AG10803 (cell line): ENCODE data around the gene SEMA3E.

Experiments used
- DNase-seq: peaks from one replicate; pipeline ENCODE4 v3.0.0; 2010; ENCODE audit warnings: low read depth
- H3K4me3 ChIP-seq: 2 replicates; pipeline ENCODE4 v1.5.1; 2011; ENCODE audit warnings: mild to moderate bottlenecking, low read length, control low read depth
- TF ChIP-seq, protein P1 (sequence below): conservative IDR thresholded peaks from 2 replicates; pipeline ENCODE4 v1.5.1; 2011; ENCODE audit warnings: mild to moderate bottlenecking, low read length, control low read depth, inconsistent platforms

SEMA3E gene

DNA sequence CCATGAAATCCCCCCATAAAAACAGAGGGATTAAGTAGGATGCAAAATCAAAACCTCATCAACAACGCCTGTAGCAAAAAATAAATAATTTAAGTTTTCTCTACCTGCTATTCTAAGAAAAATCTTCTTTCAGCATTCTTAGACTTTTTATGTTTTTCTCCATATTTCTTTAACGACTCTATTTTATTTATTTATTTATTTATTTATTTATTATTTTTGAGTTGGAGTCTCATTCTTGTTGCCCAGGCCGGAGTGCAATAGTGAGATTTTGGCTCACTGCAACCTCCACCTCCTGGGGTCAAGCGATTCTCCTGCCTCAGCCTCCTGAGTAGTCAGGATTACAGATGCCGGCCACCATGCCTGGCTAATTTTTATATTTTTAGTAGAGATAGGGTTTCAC is 192.5 kb downstream of the SEMA3E start:
- no peak for DNase-seq
- TF ChIP-seq, protein P1, sequence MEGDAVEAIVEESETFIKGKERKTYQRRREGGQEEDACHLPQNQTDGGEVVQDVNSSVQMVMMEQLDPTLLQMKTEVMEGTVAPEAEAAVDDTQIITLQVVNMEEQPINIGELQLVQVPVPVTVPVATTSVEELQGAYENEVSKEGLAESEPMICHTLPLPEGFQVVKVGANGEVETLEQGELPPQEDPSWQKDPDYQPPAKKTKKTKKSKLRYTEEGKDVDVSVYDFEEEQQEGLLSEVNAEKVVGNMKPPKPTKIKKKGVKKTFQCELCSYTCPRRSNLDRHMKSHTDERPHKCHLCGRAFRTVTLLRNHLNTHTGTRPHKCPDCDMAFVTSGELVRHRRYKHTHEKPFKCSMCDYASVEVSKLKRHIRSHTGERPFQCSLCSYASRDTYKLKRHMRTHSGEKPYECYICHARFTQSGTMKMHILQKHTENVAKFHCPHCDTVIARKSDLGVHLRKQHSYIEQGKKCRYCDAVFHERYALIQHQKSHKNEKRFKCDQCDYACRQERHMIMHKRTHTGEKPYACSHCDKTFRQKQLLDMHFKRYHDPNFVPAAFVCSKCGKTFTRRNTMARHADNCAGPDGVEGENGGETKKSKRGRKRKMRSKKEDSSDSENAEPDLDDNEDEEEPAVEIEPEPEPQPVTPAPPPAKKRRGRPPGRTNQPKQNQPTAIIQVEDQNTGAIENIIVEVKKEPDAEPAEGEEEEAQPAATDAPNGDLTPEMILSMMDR: no peak
- no peak overlapping the region for H3K4me3 ChIP-seq

DNA sequence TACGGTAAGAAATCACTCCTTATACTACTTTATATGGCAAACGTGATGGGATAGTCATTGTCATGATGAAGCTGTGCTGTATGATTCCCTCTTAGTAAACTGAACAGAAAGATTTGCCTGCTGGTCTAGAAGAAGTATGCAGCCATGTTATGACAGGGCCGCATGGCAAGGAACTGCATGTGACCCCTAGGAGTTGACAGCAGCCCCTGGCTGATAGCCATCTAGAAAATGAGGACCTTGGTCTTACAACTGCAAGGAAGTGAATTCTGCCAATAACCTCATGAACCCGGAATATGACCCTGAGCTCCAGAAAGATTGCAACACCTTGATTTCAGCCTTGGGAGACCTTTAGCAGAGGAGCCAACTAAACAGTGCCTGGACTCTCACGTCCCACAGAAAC is 193.3 kb downstream of the SEMA3E start:
- H3K4me3 ChIP-seq: no peak overlapping the region
- no peak for DNase-seq
- TF ChIP-seq, protein P1: no peak

DNA sequence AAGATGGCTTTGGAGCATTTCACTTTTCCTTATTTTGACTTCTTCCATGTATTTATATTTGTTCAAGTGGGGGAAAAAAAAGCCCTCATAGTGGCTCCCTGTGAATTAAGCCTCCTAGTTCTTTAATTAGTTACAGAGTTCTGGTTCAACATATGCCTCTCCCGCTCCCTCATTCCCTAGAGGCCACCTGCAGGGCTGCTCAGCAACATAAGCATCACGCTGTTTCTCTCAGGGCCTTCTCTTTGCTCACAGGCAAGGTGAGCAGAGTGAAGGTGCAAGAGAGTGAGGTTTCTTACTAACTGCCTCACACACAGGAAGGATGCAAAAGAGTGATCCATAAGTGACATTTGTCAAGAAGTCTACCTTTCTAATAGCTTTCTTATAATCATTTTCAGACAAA is 196.7 kb downstream of the SEMA3E start:
- DNase-seq: no peak
- TF ChIP-seq, protein P1: no peak
- H3K4me3 ChIP-seq: no peak overlapping the region

DNA sequence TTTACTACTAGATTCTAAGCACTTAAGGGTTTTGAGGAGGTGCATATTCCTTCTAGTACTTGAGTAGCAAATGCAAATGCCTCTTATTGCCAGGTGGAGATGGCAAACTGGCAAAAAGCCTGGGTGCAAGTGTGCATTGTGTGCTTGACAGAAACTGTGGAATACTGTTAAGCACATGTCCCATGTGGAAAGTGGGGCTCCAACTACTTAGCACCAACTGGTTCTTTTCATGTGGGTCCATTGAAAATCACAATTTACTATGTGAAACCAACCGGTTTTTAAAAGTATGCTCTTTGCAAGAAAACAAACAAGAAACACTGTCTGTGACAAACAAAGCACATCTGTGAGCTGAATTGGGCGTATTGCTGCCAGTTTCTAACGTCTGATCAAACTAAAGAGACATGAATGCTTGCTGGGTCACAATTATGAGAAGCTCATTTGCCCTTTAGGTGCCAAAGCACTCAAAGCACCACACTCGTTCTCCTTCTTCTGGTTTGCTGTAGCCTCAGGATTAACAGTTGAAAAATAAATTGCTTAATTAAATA is 197.4 kb downstream of the SEMA3E start:
- DNase-seq: no peak
- H3K4me3 ChIP-seq: no peak overlapping the region
- TF ChIP-seq, protein P1: no peak

DNA sequence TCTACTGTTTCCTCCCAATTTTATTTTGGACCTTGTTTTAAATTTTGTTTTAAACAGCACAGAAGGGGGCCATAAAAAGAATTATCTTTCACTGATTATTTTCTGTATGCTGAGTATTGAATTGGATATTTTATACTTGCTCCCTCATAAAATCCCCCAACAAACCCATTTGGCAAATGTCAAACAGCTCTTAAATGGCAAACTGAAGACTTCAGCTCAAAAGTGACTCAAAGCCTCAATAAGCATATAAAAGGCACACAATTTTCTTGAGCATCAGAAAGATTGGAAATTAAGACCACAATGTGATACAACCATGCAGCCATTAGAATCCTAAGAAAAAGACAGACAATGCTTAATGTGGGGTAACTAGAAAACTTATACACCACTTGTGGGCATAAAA is 199.2 kb downstream of the SEMA3E start:
- DNase-seq: no peak
- no peak overlapping the region for H3K4me3 ChIP-seq
- TF ChIP-seq, protein P1: no peak

DNA sequence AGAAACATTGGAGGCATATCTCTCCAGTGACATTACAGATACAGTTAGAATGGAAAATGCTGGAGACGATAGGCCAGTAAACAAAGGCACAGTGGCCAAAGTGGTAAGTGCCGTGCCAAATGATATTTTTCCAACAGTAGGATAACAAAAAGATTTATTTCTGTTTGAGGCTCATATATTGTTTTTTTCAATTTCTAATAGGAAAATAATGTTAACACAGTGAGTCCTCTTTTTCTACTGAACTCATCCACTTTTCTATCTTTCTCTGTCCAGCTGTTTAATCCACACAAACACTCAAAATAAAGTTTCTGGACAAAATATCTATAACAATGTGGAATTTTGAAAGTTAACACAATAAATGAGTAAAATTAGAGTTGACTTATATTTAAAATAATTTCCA is 201.3 kb downstream of the SEMA3E start:
- TF ChIP-seq, protein P1: no peak
- no peak for DNase-seq
- no peak overlapping the region for H3K4me3 ChIP-seq

DNA sequence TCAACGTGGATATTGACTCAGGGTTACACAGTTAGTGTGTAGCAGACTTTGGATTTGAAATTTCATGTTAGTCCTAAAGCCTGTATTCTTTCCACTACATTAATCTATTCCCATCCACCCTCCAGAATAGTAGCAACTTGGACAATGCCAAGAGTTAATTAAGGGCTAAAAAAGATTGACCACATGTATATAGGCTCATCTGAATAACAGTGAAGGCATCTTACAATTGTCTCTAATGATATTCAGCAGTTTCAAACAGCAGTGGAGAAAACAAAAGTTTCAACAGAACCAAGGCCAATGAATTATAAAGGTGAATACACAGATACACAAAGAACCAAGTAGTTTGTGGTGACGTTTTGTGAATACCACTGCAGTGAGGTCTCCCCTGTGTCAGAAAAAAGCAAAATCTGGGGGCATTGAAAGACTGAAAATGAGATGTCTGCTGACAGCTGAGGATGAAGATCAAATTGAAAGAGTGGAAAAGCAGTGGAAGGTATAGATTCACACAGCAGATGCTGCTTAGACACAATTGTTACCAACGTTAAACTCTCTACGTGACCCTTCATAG is 202.8 kb downstream of the SEMA3E start:
- TF ChIP-seq, protein P1: no peak
- no peak overlapping the region for H3K4me3 ChIP-seq
- DNase-seq: no peak
